ENCODE measurements around the gene SEC14L1. TPM values are rescaled to one million over a fixed set of nuclear protein-coding genes. Genes with fewer than 3 reads are reported as not detected.
"Not testable (repeated sequence)": the region's sequence is repeated elsewhere in the genome, so short reads cannot be mapped to it uniquely, and the experiment has no call there.

The SEC14L1 gene
- total and polyA plus RNA-seq, 2 donors from 2014 or later: 49.2 to 157 TPM

- H3K9ac ChIP-seq (ENCODE audit: low read length in 3 of 3): peak overlapping the region in 1 of 3 donors; percentile 23
- intact Hi-C loops (cut with DNase I): no loop called here
- FAIRE-seq: peak; percentile 65
- H3K4me1 ChIP-seq (ENCODE audit: control insufficient read depth in 2 of 3, insufficient read depth in 2 of 3, low read depth in 1 of 3, low read length in 3 of 3): peaks cover 7 to 18% (median 15%) of the 10 kb centered on the region in 3 donors
- no peaks in the 10 kb centered on the region for H3K9me3 ChIP-seq (ENCODE audit: control insufficient read depth in 2 of 3, insufficient read depth in 1 of 3, low read length in 3 of 3)
- DNase-seq: peak in 3 of 5 donors; percentile 64 to 95 (median 92)
- H3K27me3 ChIP-seq (ENCODE audit: control insufficient read depth, insufficient read depth, low read length): no peaks in the 10 kb centered on the region
- H3K4me3 ChIP-seq (ENCODE audit: low read length in 3 of 3): no peak overlapping the region
- no peak for TF ChIP-seq CTCF (IDR thresholded peaks at IDR 0.05; ENCODE audit: borderline replicate concordance, extremely low read depth, insufficient read depth)
- H3K27ac ChIP-seq (ENCODE audit: low read depth in 2 of 2, low read length in 2 of 2): peak overlapping the region; percentile 84 to 93
- H3K36me3 ChIP-seq (ENCODE audit: control insufficient read depth in 2 of 3, insufficient read depth in 3 of 3, low read length in 3 of 3): no peaks in the 10 kb centered on the region
Measured at GRCh38 chr17:77109764-77110359, 30.9 kb upstream of the SEC14L1 start.

GRCh38 chr17:77111165-77111933 is 29.4 kb upstream of the SEC14L1 start:
- intact Hi-C loops (cut with DNase I); H3K27me3 ChIP-seq (ENCODE audit: control insufficient read depth, insufficient read depth, low read length); FAIRE-seq; H3K36me3 ChIP-seq (ENCODE audit: control insufficient read depth in 2 of 3, insufficient read depth in 3 of 3, low read length in 3 of 3); H3K9me3 ChIP-seq (ENCODE audit: control insufficient read depth in 2 of 3, insufficient read depth in 1 of 3, low read length in 3 of 3); H3K9ac ChIP-seq (ENCODE audit: low read length in 3 of 3); H3K4me3 ChIP-seq (ENCODE audit: low read length in 3 of 3): not testable (repeated sequence)
- peak in 2 of 5 donors; percentile 54 to 76 for DNase-seq
- Histone ChIP-seq H3K4me1 (ENCODE audit: control insufficient read depth in 2 of 3, insufficient read depth in 2 of 3, low read depth in 1 of 3, low read length in 3 of 3) (peaks cover 7 to 21% (median 19%) of the 10 kb centered on the region in 3 donors), H3K27ac (ENCODE audit: low read depth in 2 of 2, low read length in 2 of 2) (peak overlapping the region; percentile 77 to 80)

GRCh38 chr17:77111934-77112296 is 28.9 kb upstream of the SEC14L1 start:
- no peak for DNase-seq
- Histone ChIP-seq H3K4me3 (ENCODE audit: low read length in 3 of 3) (no peak overlapping the region), H3K36me3 (ENCODE audit: control insufficient read depth in 2 of 3, insufficient read depth in 3 of 3, low read length in 3 of 3) (no peaks in the 10 kb centered on the region), H3K4me1 (ENCODE audit: control insufficient read depth in 2 of 3, insufficient read depth in 2 of 3, low read depth in 1 of 3, low read length in 3 of 3) (peaks cover 7 to 27% (median 25%) of the 10 kb centered on the region in 3 donors), H3K27me3 (ENCODE audit: control insufficient read depth, insufficient read depth, low read length) (no peaks in the 10 kb centered on the region), H3K9me3 (ENCODE audit: control insufficient read depth in 2 of 3, insufficient read depth in 1 of 3, low read length in 3 of 3) (no peaks in the 10 kb centered on the region), H3K9ac (ENCODE audit: low read length in 3 of 3) (no peak overlapping the region), H3K27ac (ENCODE audit: low read depth in 2 of 2, low read length in 2 of 2) (peak overlapping the region; percentile 77 to 80)
- no peak for FAIRE-seq
- no peak for TF ChIP-seq CTCF (IDR thresholded peaks at IDR 0.05; ENCODE audit: borderline replicate concordance, extremely low read depth, insufficient read depth)
- intact Hi-C loops (cut with DNase I): no loop called here

GRCh38 chr17:77115510-77115909 is 25.3 kb upstream of the SEC14L1 start:
- H3K4me3 ChIP-seq (ENCODE audit: low read length in 3 of 3): no peak overlapping the region
- no peaks in the 10 kb centered on the region for H3K27me3 ChIP-seq (ENCODE audit: control insufficient read depth, insufficient read depth, low read length)
- peak overlapping the region in 1 of 2 donors; percentile 89 for H3K27ac ChIP-seq (ENCODE audit: low read depth in 2 of 2, low read length in 2 of 2)
- H3K36me3 ChIP-seq (ENCODE audit: control insufficient read depth in 2 of 3, insufficient read depth in 3 of 3, low read length in 3 of 3): no peaks in the 10 kb centered on the region
- no peak for TF ChIP-seq CTCF (IDR thresholded peaks at IDR 0.05; ENCODE audit: borderline replicate concordance, extremely low read depth, insufficient read depth)
- no peaks in the 10 kb centered on the region for H3K9me3 ChIP-seq (ENCODE audit: control insufficient read depth in 2 of 3, insufficient read depth in 1 of 3, low read length in 3 of 3)
- no peak for DNase-seq
- H3K4me1 ChIP-seq (ENCODE audit: control insufficient read depth in 2 of 3, insufficient read depth in 2 of 3, low read depth in 1 of 3, low read length in 3 of 3): peaks cover 0 to 38% (median 29%) of the 10 kb centered on the region in 3 donors
- no peak overlapping the region for H3K9ac ChIP-seq (ENCODE audit: low read length in 3 of 3)
- intact Hi-C loops (cut with DNase I): no loop called here
- FAIRE-seq: no peak

Measured in kidney (tissue), 14 donors.